ENCODE data around the gene ASPG.

DNA sequence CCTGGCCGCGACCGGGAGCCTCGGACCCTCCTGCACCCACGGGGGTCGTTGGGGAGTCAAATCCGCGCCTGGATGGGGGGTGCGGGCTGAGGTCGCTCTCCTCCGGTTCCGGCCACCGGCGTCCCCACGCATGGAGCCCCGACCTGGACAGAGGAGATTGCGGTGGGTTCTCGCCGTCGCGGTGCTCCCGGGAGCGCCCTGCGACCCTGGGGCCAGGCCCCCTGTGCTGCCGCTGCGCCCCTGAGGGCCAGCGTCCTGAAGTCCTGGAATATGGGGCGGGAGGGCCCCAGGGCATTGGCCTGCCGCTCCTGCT, 345 bp downstream of the ASPG start:
- TF ChIP-seq, protein P1, sequence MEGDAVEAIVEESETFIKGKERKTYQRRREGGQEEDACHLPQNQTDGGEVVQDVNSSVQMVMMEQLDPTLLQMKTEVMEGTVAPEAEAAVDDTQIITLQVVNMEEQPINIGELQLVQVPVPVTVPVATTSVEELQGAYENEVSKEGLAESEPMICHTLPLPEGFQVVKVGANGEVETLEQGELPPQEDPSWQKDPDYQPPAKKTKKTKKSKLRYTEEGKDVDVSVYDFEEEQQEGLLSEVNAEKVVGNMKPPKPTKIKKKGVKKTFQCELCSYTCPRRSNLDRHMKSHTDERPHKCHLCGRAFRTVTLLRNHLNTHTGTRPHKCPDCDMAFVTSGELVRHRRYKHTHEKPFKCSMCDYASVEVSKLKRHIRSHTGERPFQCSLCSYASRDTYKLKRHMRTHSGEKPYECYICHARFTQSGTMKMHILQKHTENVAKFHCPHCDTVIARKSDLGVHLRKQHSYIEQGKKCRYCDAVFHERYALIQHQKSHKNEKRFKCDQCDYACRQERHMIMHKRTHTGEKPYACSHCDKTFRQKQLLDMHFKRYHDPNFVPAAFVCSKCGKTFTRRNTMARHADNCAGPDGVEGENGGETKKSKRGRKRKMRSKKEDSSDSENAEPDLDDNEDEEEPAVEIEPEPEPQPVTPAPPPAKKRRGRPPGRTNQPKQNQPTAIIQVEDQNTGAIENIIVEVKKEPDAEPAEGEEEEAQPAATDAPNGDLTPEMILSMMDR (IDR thresholded peaks at IDR 0.05) = no peak
- TF ChIP-seq EZH2phosphoT487 (IDR thresholded peaks at IDR 0.05) = no peak
- TF ChIP-seq EZH2 (IDR thresholded peaks at IDR 0.05) = no peak

Measured in neural progenitor cell (in vitro differentiated cells).